Esophagus muscularis mucosa (tissue), 3 donors: ENCODE results near the gene ASPHD2.

Source experiments
- CTCF ChIP-seq, 3 experiments: fragments of 200-600 bp in 2 of 3; fragments of 450-650 bp in 1 of 3; sonication (generic) in 2 of 3; IDR thresholded peaks; one replicate each; pipeline ENCODE4 v1.5.1; 2017 to 2019; ENCODE audit warnings: antibody characterized with exemption in 3 of 3, mild to moderate bottlenecking in 2 of 3, moderate library complexity in 1 of 3
- POLR2A ChIP-seq: fragments of 450-650 bp; IDR thresholded peaks from one replicate; pipeline ENCODE4 v1.6.1; 2017; ENCODE audit warnings: antibody characterized with exemption, moderate library complexity, mild to moderate bottlenecking, low read depth
- POLR2AphosphoS5 ChIP-seq, 2 donors: sonication (generic); formaldehyde crosslinking; IDR thresholded peaks; one replicate each; pipeline ENCODE4 v1.6.1; 2017; ENCODE audit warnings: antibody characterized with exemption in 2 of 2

GRCh38 chr22:26439559-26439958 is 10.5 kb downstream of the ASPHD2 start:
- TF ChIP-seq CTCF (IDR thresholded peaks at IDR 0.05): no peak
- no peak for TF ChIP-seq POLR2AphosphoS5 (IDR thresholded peaks at IDR 0.05)
- TF ChIP-seq POLR2A: no peak
